ENCODE data around the gene IGFL4.
"Not testable (repeated sequence)": the region's sequence is repeated elsewhere in the genome, so short reads cannot be mapped to it uniquely, and the experiment has no call there.

Gene IGFL4

DNA sequence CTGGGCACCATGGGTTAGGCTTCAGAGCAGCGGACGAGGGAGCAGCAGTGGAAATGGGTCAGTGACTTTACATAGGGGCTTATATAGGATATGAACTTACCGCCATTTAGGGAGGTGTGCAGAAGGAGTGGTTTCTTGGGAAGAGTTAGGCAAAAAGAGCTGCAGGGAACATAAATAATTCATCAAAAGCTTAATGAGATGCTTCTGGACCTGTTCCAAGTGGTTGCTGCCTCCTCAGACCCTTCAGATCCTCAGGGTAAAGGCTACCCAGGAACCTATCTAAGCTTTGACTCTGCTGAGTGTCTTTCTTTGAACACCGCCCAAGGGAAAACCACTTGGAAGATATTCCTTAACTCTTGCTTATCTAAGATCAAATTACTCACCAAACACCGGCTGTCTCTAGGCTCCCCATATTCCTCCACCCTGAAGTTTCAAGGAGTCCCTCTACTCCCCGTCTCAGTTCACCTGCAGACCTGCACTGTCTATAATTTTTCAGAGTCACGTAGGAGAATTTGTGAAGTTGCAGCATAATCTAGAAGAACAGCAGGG lies at the start of gene IGFL4:
Gene IGFL4 (minus strand): TSS at position 51 of the 549 bp plus-strand sequence. CDS start 40 bp downstream, at position 11.
- Histone ChIP-seq H3K9me3 (ENCODE audit: control insufficient read depth in 1 of 2, low read length in 2 of 2) (peaks cover 0 to 12% of the 10 kb centered on the region in 2 donors), H3K4me1 (ENCODE audit: control insufficient read depth in 1 of 2, insufficient read depth in 2 of 2, low read length in 2 of 2) (no peaks in the 10 kb centered on the region), H3K4me3 (ENCODE audit: low read depth in 1 of 2, low read length in 2 of 2) (no peak within 1 kb of the TSS), H3K36me3 (ENCODE audit: control insufficient read depth in 1 of 2, insufficient read depth in 2 of 2, low read length in 2 of 2) (no peaks in the 10 kb centered on the region), H3K27ac (ENCODE audit: low read length) (no peak within 1 kb of the TSS), H3K27me3 (ENCODE audit: low read depth, low read length) (peaks cover 12% of the 10 kb centered on the region)

DNA sequence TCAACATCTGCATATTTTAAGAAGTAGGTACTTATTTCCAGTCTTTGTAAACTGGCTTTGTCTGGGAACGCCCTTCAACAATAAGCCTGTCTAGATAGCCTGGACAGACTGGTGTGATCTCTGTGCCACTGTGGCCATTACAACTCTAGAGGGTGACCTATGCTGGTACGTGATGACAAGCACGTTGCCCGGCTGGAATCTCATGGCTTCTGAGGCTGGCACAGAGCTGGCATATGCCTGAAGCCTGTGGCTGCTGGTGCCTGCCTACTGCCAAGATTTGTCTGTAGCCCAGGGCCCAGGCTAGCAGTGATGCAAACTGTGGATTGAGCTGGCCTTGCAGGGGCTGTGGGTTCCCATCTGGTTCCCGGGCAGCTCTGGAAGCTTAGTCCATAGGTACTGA lies 49.6 kb upstream of the IGFL4 start:
- H3K27me3 ChIP-seq (ENCODE audit: low read depth, low read length): no peaks in the 10 kb centered on the region
- no peaks in the 10 kb centered on the region for H3K36me3 ChIP-seq (ENCODE audit: control insufficient read depth in 1 of 2, insufficient read depth in 2 of 2, low read length in 2 of 2)
- peaks cover 4 to 13% of the 10 kb centered on the region in 2 donors for H3K9me3 ChIP-seq (ENCODE audit: control insufficient read depth in 1 of 2, low read length in 2 of 2)
- no peak overlapping the region for H3K27ac ChIP-seq (ENCODE audit: low read length)
- H3K4me1 ChIP-seq (ENCODE audit: control insufficient read depth in 1 of 2, insufficient read depth in 2 of 2, low read length in 2 of 2): no peaks in the 10 kb centered on the region
- no peak overlapping the region for H3K4me3 ChIP-seq (ENCODE audit: low read depth in 1 of 2, low read length in 2 of 2)

DNA sequence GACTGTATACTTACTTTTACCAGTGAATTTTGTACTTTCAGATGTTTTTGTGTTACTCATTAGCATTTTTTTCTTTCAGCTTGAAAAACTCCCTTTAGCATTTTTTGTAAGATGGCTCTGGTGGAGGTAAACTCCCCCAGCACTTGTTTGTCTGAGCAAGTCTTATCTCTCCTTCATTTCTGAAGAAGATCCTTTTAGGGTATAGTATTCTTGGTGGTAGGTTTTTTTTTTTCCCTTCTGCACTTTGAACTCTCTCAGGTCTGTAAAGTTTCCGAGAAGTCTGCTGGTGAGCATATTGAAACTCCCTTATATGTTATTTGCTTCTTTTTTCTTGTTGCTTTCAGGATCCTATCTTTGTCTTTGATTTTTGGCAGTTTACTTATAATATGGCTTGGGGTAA lies 48.6 kb upstream of the IGFL4 start:
- no peaks in the 10 kb centered on the region for H3K36me3 ChIP-seq (ENCODE audit: control insufficient read depth in 1 of 2, insufficient read depth in 2 of 2, low read length in 2 of 2)
- H3K27me3 ChIP-seq (ENCODE audit: low read depth, low read length): no peaks in the 10 kb centered on the region
- H3K4me1 ChIP-seq (ENCODE audit: control insufficient read depth in 1 of 2, insufficient read depth in 2 of 2, low read length in 2 of 2): no peaks in the 10 kb centered on the region
- H3K4me3 ChIP-seq (ENCODE audit: low read depth in 1 of 2, low read length in 2 of 2): no peak overlapping the region
- no peak overlapping the region for H3K27ac ChIP-seq (ENCODE audit: low read length)
- H3K9me3 ChIP-seq (ENCODE audit: control insufficient read depth in 1 of 2, low read length in 2 of 2): peaks cover 4 to 22% of the 10 kb centered on the region in 2 donors

DNA sequence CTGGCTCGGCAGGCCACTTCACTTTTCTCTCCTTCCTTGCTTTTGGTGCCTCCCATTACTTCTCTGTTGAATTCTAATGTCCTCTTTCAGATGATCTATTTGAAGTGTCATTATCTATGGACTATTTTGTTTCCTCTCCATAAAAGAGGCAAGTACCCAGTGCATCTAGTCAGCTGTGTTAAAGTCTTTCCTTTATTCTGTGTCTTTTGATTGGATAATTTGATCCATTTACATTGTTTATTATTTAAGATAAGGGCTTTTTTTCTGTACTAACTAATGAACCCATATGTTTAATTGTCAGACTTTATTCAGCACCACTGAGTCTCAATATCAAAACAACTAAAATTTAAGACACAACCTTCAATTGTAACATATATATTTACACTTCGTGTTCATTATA lies 47.3 kb upstream of the IGFL4 start:
- Histone ChIP-seq H3K9me3 (ENCODE audit: control insufficient read depth in 1 of 2, low read length in 2 of 2) (peaks cover 4 to 23% of the 10 kb centered on the region in 2 donors), H3K36me3 (ENCODE audit: control insufficient read depth in 1 of 2, insufficient read depth in 2 of 2, low read length in 2 of 2) (no peaks in the 10 kb centered on the region), H3K4me1 (ENCODE audit: control insufficient read depth in 1 of 2, insufficient read depth in 2 of 2, low read length in 2 of 2) (no peaks in the 10 kb centered on the region), H3K4me3 (ENCODE audit: low read depth in 1 of 2, low read length in 2 of 2) (no peak overlapping the region), H3K27ac (ENCODE audit: low read length) (no peak overlapping the region), H3K27me3 (ENCODE audit: low read depth, low read length) (no peaks in the 10 kb centered on the region)

DNA sequence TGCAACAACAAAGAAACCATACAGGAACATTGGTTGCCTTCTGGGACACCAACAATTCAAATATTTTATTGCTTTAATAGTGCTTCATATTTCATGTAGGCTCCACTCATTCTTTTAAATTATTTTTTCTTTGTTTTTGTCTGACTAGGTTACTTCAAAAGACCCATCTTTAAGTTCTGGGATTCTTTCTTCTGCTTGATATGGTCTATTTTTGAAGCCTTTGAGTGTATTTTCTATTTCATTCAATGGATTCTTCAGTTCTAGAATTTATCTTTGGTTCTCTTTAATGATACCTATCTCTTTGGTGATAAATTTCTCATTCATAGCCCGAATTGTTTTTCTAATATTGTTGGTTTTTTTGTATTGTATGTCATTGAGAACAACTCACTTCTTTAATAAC lies 45.1 kb upstream of the IGFL4 start:
- Histone ChIP-seq H3K4me1 (ENCODE audit: control insufficient read depth in 1 of 2, insufficient read depth in 2 of 2, low read length in 2 of 2) (no peaks in the 10 kb centered on the region), H3K4me3 (ENCODE audit: low read depth in 1 of 2, low read length in 2 of 2) (no peak overlapping the region), H3K27me3 (ENCODE audit: low read depth, low read length) (no peaks in the 10 kb centered on the region), H3K9me3 (ENCODE audit: control insufficient read depth in 1 of 2, low read length in 2 of 2) (peaks cover 4 to 23% of the 10 kb centered on the region in 2 donors), H3K36me3 (ENCODE audit: control insufficient read depth in 1 of 2, insufficient read depth in 2 of 2, low read length in 2 of 2) (no peaks in the 10 kb centered on the region), H3K27ac (ENCODE audit: low read length) (no peak overlapping the region)

DNA sequence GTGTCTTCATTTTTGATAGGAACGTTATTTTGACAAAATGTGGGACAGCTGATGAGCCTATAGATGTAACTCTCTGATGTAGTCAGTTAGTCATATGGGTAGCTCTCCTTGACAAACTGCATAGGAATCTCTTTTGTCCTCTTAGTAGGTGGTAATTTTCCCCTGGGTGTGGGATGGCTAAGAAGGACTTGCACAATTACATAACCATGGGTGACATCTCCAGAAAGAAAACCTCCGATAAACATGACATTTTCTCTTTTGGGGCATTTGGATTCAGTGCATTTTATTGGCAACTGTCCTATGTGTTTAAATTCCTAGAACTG lies 41.9 kb upstream of the IGFL4 start:
- H3K27ac ChIP-seq (ENCODE audit: low read length): no peak overlapping the region
- no peaks in the 10 kb centered on the region for H3K36me3 ChIP-seq (ENCODE audit: control insufficient read depth in 1 of 2, insufficient read depth in 2 of 2, low read length in 2 of 2)
- H3K27me3 ChIP-seq (ENCODE audit: low read depth, low read length): peaks cover 9% of the 10 kb centered on the region
- peaks cover 0 to 3% of the 10 kb centered on the region in 2 donors for H3K4me1 ChIP-seq (ENCODE audit: control insufficient read depth in 1 of 2, insufficient read depth in 2 of 2, low read length in 2 of 2)
- peaks cover 0 to 18% of the 10 kb centered on the region in 2 donors for H3K9me3 ChIP-seq (ENCODE audit: control insufficient read depth in 1 of 2, low read length in 2 of 2)
- no peak overlapping the region for H3K4me3 ChIP-seq (ENCODE audit: low read depth in 1 of 2, low read length in 2 of 2)

DNA sequence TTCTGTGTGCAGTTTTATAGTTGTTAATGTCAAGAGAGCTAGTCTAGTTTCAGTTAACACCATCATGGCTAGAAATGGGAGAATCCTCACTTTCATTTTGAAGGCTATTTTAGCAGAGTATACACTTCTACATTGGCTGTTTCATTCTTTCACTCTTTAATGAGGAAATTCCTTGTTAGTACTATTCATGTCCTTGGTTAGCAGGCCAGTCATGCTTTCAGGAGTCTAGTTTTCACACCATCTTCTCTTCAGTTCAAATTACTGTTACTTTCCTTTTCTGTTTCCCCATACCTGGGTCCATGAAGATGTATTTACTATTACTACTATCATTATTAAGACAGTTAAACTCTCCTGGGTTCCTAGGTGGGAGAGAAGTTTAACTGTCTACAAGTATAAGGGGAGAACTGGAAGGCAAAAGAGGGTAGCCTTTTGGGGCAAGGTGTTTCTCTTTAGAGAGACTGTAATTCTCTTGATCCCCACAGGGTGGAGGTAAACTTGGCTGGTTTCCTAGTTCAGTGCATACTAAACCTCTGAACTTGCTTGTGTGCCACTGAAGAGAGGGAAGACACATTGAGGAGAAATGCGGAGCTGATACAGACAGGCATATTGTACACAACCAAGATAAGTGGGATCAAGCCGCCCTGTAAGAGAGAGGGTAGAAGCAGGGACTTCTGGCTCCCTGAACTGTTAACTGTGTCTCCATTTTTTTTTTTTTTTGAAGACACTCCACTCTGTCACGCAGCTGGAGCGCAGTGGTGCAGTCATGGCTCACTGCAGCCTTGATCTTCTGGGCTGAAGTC lies 41.3 kb upstream of the IGFL4 start:
- H3K9me3 ChIP-seq (ENCODE audit: control insufficient read depth in 1 of 2, low read length in 2 of 2): peaks cover 0 to 17% of the 10 kb centered on the region in 2 donors
- no peaks in the 10 kb centered on the region for H3K36me3 ChIP-seq (ENCODE audit: control insufficient read depth in 1 of 2, insufficient read depth in 2 of 2, low read length in 2 of 2)
- H3K4me3 ChIP-seq (ENCODE audit: low read depth in 1 of 2, low read length in 2 of 2): no peak overlapping the region
- no peak overlapping the region for H3K27ac ChIP-seq (ENCODE audit: low read length)
- H3K4me1 ChIP-seq (ENCODE audit: control insufficient read depth in 1 of 2, insufficient read depth in 2 of 2, low read length in 2 of 2): peaks cover 0 to 8% of the 10 kb centered on the region in 2 donors
- peaks cover 14% of the 10 kb centered on the region for H3K27me3 ChIP-seq (ENCODE audit: low read depth, low read length)

DNA sequence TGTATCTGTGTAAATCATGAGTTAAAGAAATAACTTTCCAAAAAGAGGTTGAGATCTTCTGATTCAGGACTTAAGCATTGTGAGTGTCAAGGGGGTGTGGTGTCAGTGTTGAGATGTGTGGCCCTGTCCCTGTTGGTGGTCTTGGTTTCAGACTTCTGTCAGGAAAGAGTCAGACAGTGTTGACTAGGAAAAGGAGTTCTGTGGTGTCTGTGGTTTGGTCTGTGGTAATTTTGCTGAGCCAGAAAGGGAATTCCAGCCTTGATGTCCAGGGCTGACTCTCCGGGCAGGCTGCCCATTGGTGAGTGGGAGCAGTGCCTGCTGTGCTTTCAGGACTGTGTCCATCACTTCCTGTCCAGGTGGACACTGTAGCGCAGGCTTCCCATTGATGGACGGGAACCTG lies 39.8 kb upstream of the IGFL4 start:
- Histone ChIP-seq H3K27ac (ENCODE audit: low read length) (no peak overlapping the region), H3K9me3 (ENCODE audit: control insufficient read depth in 1 of 2, low read length in 2 of 2) (peaks cover 0 to 15% of the 10 kb centered on the region in 2 donors), H3K4me3 (ENCODE audit: low read depth in 1 of 2, low read length in 2 of 2) (no peak overlapping the region), H3K27me3 (ENCODE audit: low read depth, low read length) (peaks cover 24% of the 10 kb centered on the region), H3K4me1 (ENCODE audit: control insufficient read depth in 1 of 2, insufficient read depth in 2 of 2, low read length in 2 of 2) (peaks cover 0 to 14% of the 10 kb centered on the region in 2 donors), H3K36me3 (ENCODE audit: control insufficient read depth in 1 of 2, insufficient read depth in 2 of 2, low read length in 2 of 2) (no peaks in the 10 kb centered on the region)

DNA sequence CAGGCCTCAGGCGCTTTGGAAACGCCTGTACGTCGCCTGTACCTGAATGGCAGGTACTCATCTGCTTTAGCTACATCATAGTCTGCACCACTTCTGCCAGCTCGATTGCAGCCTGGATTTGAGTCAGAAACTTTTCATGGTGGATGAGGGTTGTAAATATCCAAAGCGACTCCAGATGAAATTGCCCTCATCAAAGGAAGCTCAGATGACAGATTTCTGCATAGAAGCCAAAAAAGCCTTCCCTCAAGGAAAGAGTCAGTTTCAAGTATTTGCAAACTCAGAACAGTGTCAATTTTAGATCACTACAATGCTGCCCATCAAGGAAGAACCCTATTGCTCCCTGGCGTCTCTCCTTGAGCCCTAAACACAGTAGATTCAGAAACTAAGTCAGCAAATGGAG lies 38.8 kb upstream of the IGFL4 start:
- Histone ChIP-seq H3K27me3 (ENCODE audit: low read depth, low read length) (peaks cover 24% of the 10 kb centered on the region), H3K36me3 (ENCODE audit: control insufficient read depth in 1 of 2, insufficient read depth in 2 of 2, low read length in 2 of 2) (no peaks in the 10 kb centered on the region), H3K27ac (ENCODE audit: low read length) (no peak overlapping the region), H3K9me3 (ENCODE audit: control insufficient read depth in 1 of 2, low read length in 2 of 2) (peaks cover 0 to 7% of the 10 kb centered on the region in 2 donors), H3K4me1 (ENCODE audit: control insufficient read depth in 1 of 2, insufficient read depth in 2 of 2, low read length in 2 of 2) (peaks cover 0 to 14% of the 10 kb centered on the region in 2 donors), H3K4me3 (ENCODE audit: low read depth in 1 of 2, low read length in 2 of 2) (no peak overlapping the region)

DNA sequence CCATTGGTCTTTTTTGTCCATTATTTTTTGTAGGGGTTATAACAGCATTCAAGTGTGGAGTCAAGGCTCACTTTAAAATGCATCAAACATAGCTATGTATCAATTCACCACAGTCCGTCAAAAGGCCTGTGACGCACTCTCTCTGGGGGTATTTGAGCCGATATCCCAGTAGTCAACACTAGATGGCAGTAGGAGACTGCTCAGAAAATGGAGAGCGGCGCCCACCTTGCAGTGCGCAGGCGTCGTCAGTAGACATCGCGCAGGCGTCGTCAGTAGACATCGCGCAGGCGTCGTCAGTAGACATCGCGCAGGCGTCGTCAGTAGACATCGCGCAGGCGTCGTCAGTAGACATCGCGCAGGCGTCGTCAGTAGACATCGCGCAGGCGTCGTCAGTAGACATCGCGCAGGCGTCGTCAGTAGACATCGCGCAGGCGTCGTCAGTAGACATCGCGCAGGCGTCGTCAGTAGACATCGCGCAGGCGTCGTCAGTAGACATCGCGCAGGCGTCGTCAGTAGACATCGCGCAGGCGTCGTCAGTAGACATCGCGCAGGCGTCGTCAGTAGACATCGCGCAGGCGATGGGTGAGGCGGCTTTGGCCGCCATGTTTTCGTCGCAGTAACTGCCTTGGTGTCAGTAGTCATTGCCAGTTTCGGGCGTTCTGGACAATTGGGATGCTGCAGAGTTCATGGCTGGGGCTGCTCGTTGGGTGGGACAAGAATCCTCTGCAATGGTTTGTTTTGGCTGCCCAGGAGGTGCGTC lies 38.0 kb upstream of the IGFL4 start:
- H3K36me3 ChIP-seq (ENCODE audit: control insufficient read depth in 1 of 2, insufficient read depth in 2 of 2, low read length in 2 of 2); H3K27ac ChIP-seq (ENCODE audit: low read length); H3K9me3 ChIP-seq (ENCODE audit: control insufficient read depth in 1 of 2, low read length in 2 of 2); H3K4me3 ChIP-seq (ENCODE audit: low read depth in 1 of 2, low read length in 2 of 2): not testable (repeated sequence)
- Histone ChIP-seq H3K27me3 (ENCODE audit: low read depth, low read length) (peaks cover 24% of the 10 kb centered on the region), H3K4me1 (ENCODE audit: control insufficient read depth in 1 of 2, insufficient read depth in 2 of 2, low read length in 2 of 2) (peaks cover 0 to 14% of the 10 kb centered on the region in 2 donors)

DNA sequence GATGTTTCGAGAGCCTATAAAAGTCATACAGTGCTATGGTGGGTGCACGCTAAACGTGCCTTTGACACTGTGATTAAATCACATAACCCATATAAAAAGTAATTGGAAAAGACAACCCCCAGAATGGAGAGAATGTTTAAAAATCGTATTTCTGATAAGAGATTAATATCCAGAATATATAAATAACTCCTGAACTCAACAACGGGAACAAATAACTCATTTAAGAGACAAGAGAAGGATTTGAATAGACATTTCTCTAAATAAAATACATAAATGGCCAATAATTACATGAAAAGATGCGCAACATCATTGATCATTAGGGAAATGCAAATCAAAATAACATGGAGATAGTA lies 37.0 kb upstream of the IGFL4 start:
- Histone ChIP-seq H3K36me3 (ENCODE audit: control insufficient read depth in 1 of 2, insufficient read depth in 2 of 2, low read length in 2 of 2) (no peaks in the 10 kb centered on the region), H3K9me3 (ENCODE audit: control insufficient read depth in 1 of 2, low read length in 2 of 2) (peaks cover 0 to 4% of the 10 kb centered on the region in 2 donors), H3K27me3 (ENCODE audit: low read depth, low read length) (peaks cover 24% of the 10 kb centered on the region), H3K4me1 (ENCODE audit: control insufficient read depth in 1 of 2, insufficient read depth in 2 of 2, low read length in 2 of 2) (peaks cover 0 to 14% of the 10 kb centered on the region in 2 donors), H3K4me3 (ENCODE audit: low read depth in 1 of 2, low read length in 2 of 2) (no peak overlapping the region), H3K27ac (ENCODE audit: low read length) (no peak overlapping the region)

Measured in muscle layer of duodenum (tissue), 2 donors.